ENCODE data around the gene NLE1. TPM values are rescaled to one million over a fixed set of nuclear protein-coding genes. Genes with fewer than 3 reads are reported as not detected.

The NLE1 gene
- total RNA-seq, 5 donors from 2014 or later (not counting 1 experiment from before 2014, with no cell fraction given): 12.3 to 29.1 (median 17.8) TPM

DNA sequence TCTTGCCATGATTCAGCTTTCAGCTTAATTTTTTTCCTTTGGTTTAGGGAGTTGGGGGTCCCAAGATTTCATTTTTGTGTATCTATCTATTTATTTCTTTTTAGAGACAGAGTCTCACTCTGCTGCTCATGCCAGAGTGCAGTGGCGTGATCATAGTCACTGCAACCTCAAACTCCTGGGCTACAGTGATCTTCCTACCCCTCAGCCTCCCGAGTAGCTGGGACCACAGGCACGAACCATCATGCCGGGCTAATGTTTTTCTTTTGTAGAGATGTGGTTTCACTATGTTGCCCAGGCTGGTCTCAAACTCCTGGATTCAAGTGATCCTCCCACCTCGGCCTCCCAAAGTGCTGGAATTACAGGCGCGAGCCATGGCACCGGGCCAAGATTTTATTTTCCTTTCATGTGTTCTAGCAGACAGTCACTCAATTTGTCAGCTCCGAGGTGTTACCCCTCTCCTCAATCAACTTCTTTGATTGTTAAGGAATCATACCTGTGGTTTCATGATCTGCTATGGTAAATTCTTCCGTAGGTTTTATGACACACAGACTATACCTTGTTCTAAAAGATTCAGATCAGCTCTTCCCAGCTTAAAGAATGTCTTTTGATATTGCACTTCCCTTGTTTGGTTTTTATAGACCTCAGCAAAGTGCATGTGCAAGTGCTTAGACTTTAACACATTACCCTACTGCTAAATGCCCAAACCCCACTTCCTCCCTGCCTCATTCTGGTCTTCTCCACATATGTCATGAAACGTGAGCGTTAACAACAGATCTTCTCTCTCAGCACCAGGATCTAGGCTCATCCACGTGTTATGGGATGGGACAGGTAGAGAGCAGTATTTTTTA, 18.5 kb upstream of the NLE1 start:
- WGBS (ENCODE audit: insufficient coverage): 13% methylated on average over 6 of the region's 13 CpGs
- Mint-ChIP-seq H3K36me3 (no peaks in the 10 kb centered on the region), H3K4me3 (peak overlapping the region; percentile 66 to 79 (median 71)), H3K27me3 (no peaks in the 10 kb centered on the region), H3K27ac (peak overlapping the region; percentile 92 to 98), H3K9me3 (no peaks in the 10 kb centered on the region), H3K4me1 (peaks cover 56 to 61% (median 59%) of the 10 kb centered on the region in 3 donors)
- POLR2A ChIA-PET: interaction anchor here (0.6 to 1.3 kb wide), 5 partner anchors 8 to 113 kb away, joined by 3 to 5 read pairs (median 4); no protein-coding TSS in a partner anchor
- Histone ChIP-seq H3K36me3 (ENCODE audit: control insufficient read depth in 2 of 2, extremely low read depth in 1 of 2, insufficient read depth in 1 of 2, low read length in 1 of 2) (no peaks in the 10 kb centered on the region), H3K4me1 (ENCODE audit: control insufficient read depth in 1 of 2, extremely low read depth in 1 of 2, insufficient read depth in 2 of 2, low read length in 2 of 2) (peaks cover 28 to 61% of the 10 kb centered on the region in 2 experiments), H3K27me3 (replicated peaks in 1 of 2; ENCODE audit: control insufficient read depth in 2 of 2, extremely low read depth in 1 of 2, insufficient read depth in 2 of 2, low read length in 1 of 2) (no peaks in the 10 kb centered on the region), H3K27ac (ENCODE audit: low read length) (peak overlapping the region; percentile 71), H3K9me3 (no peaks in the 10 kb centered on the region), H3K4me3 (ENCODE audit: control insufficient read depth in 1 of 2, extremely low read depth in 1 of 2, low read length in 1 of 2) (peak overlapping the region; percentile 27 to 52)
- peak; percentile 73 to 85 (median 78) for ATAC-seq (replicated peaks in 1 of 4)
- CTCF ChIA-PET: interaction anchor here in 1 of 2 donors (0.6 to 2.4 kb wide), 5 partner anchors 54 to 731 kb away, joined by 3 to 13 read pairs (median 3); partner anchors contain the start of gene SLFN5
- DNase-seq: peak in 31 of 35 experiments; percentile 6 to 74 (median 46)

DNA sequence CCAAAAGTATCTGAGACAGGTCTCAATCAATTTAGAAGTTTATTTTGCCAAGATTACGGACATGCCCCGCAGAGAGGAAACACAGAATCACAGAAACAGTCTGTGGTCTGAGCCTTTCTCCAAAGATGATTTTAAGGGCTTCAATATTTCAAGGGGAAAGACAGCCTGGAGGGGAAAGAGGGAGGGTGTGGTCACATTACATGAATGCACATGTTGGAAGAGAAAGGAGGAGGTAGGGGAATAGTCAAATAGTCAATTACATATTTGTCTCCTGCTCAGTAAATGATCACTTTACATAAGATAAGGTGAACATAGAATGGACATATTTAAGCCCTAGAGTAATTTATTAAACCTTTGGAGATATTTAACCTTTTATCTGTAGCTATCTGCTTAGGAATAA, 17.8 kb upstream of the NLE1 start:
- no peaks in the 10 kb centered on the region for H3K27me3 Mint-ChIP-seq
- DNase-seq: no peak
- H3K4me1 Mint-ChIP-seq: peaks cover 51 to 55% (median 53%) of the 10 kb centered on the region in 3 donors
- no peak for ATAC-seq (replicated peaks in 1 of 4)
- H3K27ac ChIP-seq (ENCODE audit: low read length): peak overlapping the region; percentile 71
- no peaks in the 10 kb centered on the region for H3K36me3 Mint-ChIP-seq
- 87% methylated on average over 2 of the region's 2 CpGs for WGBS (ENCODE audit: insufficient coverage)
- peaks cover 24 to 55% of the 10 kb centered on the region in 2 experiments for H3K4me1 ChIP-seq (ENCODE audit: control insufficient read depth in 1 of 2, extremely low read depth in 1 of 2, insufficient read depth in 2 of 2, low read length in 2 of 2)
- no peak overlapping the region for H3K4me3 ChIP-seq (ENCODE audit: control insufficient read depth in 1 of 2, extremely low read depth in 1 of 2, low read length in 1 of 2)
- H3K27ac Mint-ChIP-seq: peak overlapping the region; percentile 74 to 98
- CTCF ChIA-PET: interaction anchor here in 1 of 2 donors (0.6 to 2.4 kb wide), 3 partner anchors 54 to 731 kb away, joined by 3 to 13 read pairs (median 3); no protein-coding TSS in a partner anchor
- H3K9me3 ChIP-seq: no peaks in the 10 kb centered on the region
- no peaks in the 10 kb centered on the region for H3K9me3 Mint-ChIP-seq
- no peaks in the 10 kb centered on the region for H3K36me3 ChIP-seq (ENCODE audit: control insufficient read depth in 2 of 2, extremely low read depth in 1 of 2, insufficient read depth in 1 of 2, low read length in 1 of 2)
- H3K27me3 ChIP-seq (replicated peaks in 1 of 2; ENCODE audit: control insufficient read depth in 2 of 2, extremely low read depth in 1 of 2, insufficient read depth in 2 of 2, low read length in 1 of 2): peaks cover 0 to 2% of the 10 kb centered on the region in 2 experiments
- POLR2A ChIA-PET: interaction anchor here (0.6 to 1.1 kb wide), 3 partner anchors 8 to 80 kb away, joined by 3 to 4 read pairs (median 3); no protein-coding TSS in a partner anchor
- H3K4me3 Mint-ChIP-seq: peak overlapping the region in 2 of 3 donors; percentile 1 to 79

GRCh38 chr17:35155246-35155645, 13.1 kb upstream of the NLE1 start:
- Histone ChIP-seq H3K4me3 (ENCODE audit: control insufficient read depth in 1 of 2, extremely low read depth in 1 of 2, low read length in 1 of 2) (no peak overlapping the region), H3K4me1 (ENCODE audit: control insufficient read depth in 1 of 2, extremely low read depth in 1 of 2, insufficient read depth in 2 of 2, low read length in 2 of 2) (peaks cover 4 to 15% of the 10 kb centered on the region in 2 experiments), H3K27ac (ENCODE audit: low read length) (no peak overlapping the region), H3K9me3 (no peaks in the 10 kb centered on the region), H3K36me3 (ENCODE audit: control insufficient read depth in 2 of 2, extremely low read depth in 1 of 2, insufficient read depth in 1 of 2, low read length in 1 of 2) (no peaks in the 10 kb centered on the region), H3K27me3 (replicated peaks in 1 of 2; ENCODE audit: control insufficient read depth in 2 of 2, extremely low read depth in 1 of 2, insufficient read depth in 2 of 2, low read length in 1 of 2) (peaks cover 0 to 2% of the 10 kb centered on the region in 2 experiments)
- H3K4me1 Mint-ChIP-seq: peaks cover 14 to 21% (median 18%) of the 10 kb centered on the region in 3 donors
- H3K36me3 Mint-ChIP-seq: no peaks in the 10 kb centered on the region
- H3K9me3 Mint-ChIP-seq: no peaks in the 10 kb centered on the region
- H3K27ac Mint-ChIP-seq: no peak overlapping the region
- POLR2A ChIA-PET: no interaction called here
- CTCF ChIA-PET: no interaction called here
- no peak overlapping the region for H3K4me3 Mint-ChIP-seq
- DNase-seq (no peak), ATAC-seq (replicated peaks in 1 of 4) (no peak)
- 93% methylated on average over 5 of the region's 7 CpGs for WGBS (ENCODE audit: insufficient coverage)
- no peaks in the 10 kb centered on the region for H3K27me3 Mint-ChIP-seq

- Histone ChIP-seq H3K27ac (ENCODE audit: low read length) (no peak overlapping the region), H3K36me3 (ENCODE audit: control insufficient read depth in 2 of 2, extremely low read depth in 1 of 2, insufficient read depth in 1 of 2, low read length in 1 of 2) (no peaks in the 10 kb centered on the region), H3K9me3 (no peaks in the 10 kb centered on the region), H3K4me1 (ENCODE audit: control insufficient read depth in 1 of 2, extremely low read depth in 1 of 2, insufficient read depth in 2 of 2, low read length in 2 of 2) (peaks cover 0 to 9% of the 10 kb centered on the region in 2 experiments), H3K4me3 (ENCODE audit: control insufficient read depth in 1 of 2, extremely low read depth in 1 of 2, low read length in 1 of 2) (no peak overlapping the region), H3K27me3 (replicated peaks in 1 of 2; ENCODE audit: control insufficient read depth in 2 of 2, extremely low read depth in 1 of 2, insufficient read depth in 2 of 2, low read length in 1 of 2) (peaks cover 0 to 7% of the 10 kb centered on the region in 2 experiments)
- Mint-ChIP-seq H3K4me1 (peaks cover 6 to 13% (median 10%) of the 10 kb centered on the region in 3 donors), H3K27me3 (no peaks in the 10 kb centered on the region), H3K36me3 (no peaks in the 10 kb centered on the region), H3K9me3 (no peaks in the 10 kb centered on the region), H3K4me3 (no peak overlapping the region), H3K27ac (no peak overlapping the region)
- no peak for DNase-seq
- WGBS (ENCODE audit: insufficient coverage): 96% methylated on average over 10 of the region's 13 CpGs
- POLR2A ChIA-PET: no interaction called here
- CTCF ChIA-PET: no interaction called here
- ATAC-seq (replicated peaks in 1 of 4): no peak
Measured at GRCh38 chr17:35154196-35155165, 12.4 kb upstream of the NLE1 start.

DNA sequence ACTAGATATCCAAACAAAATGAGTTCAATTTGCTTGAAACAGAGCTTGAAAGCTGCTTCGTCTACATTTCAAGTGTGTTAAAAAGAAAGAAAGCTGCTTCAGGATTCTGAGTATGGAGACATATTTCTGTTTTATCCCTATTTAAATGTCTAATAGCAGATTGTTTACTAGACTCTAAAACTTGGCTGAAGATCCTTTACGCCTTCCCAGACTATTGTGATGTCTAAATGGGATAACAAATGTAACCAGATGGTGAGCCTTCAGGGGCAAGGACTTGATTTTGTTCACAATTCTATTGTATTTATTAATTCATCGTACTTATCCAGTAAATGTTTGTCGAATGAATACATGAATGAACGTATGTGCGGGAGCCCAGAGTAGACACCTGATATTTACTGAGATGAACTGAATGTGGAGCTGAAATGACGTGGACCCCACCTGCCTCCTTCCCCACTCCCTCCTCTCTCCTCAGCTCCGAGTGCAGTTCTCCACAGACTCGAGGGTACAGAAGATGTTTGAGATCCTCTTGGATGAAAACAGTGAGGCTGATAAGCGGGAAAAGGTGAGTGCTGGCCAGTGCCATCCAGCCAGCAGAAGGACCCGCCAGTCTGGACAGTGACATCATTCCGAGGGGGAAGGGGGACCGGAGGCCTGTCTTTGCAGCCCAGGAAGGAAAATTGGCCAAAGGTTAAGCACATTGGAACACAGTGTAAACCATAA, 10.5 kb upstream of the NLE1 start:
- Mint-ChIP-seq H3K9me3 (no peaks in the 10 kb centered on the region), H3K27me3 (no peaks in the 10 kb centered on the region), H3K27ac (no peak overlapping the region), H3K4me1 (no peaks in the 10 kb centered on the region), H3K36me3 (no peaks in the 10 kb centered on the region), H3K4me3 (no peak overlapping the region)
- Histone ChIP-seq H3K27ac (ENCODE audit: low read length) (no peak overlapping the region), H3K27me3 (replicated peaks in 1 of 2; ENCODE audit: control insufficient read depth in 2 of 2, extremely low read depth in 1 of 2, insufficient read depth in 2 of 2, low read length in 1 of 2) (peaks cover 0 to 7% of the 10 kb centered on the region in 2 experiments), H3K4me1 (ENCODE audit: control insufficient read depth in 1 of 2, extremely low read depth in 1 of 2, insufficient read depth in 2 of 2, low read length in 2 of 2) (no peaks in the 10 kb centered on the region), H3K9me3 (no peaks in the 10 kb centered on the region), H3K36me3 (ENCODE audit: control insufficient read depth in 2 of 2, extremely low read depth in 1 of 2, insufficient read depth in 1 of 2, low read length in 1 of 2) (no peaks in the 10 kb centered on the region), H3K4me3 (ENCODE audit: control insufficient read depth in 1 of 2, extremely low read depth in 1 of 2, low read length in 1 of 2) (no peak overlapping the region)
- 89% methylated on average over 5 of the region's 13 CpGs for WGBS (ENCODE audit: insufficient coverage)
- ATAC-seq (replicated peaks in 1 of 4): no peak
- no peak for DNase-seq
- ChIA-PET POLR2A (interaction anchor here in 1 of 2 donors (0.7 kb wide), 1 partner anchor 7 kb away, joined by 4 read pairs; no protein-coding TSS in a partner anchor), CTCF (no interaction called here)

Measured in T-cell (primary cell).